ENCODE results near the gene CREG2.
A peak's percentile ranks its signal among the peaks of the same experiment; 100 is the strongest.
"Not testable (repeated sequence)": the region's sequence is repeated elsewhere in the genome, so short reads cannot be mapped to it uniquely, and the experiment has no call there.

The CREG2 gene

DNA sequence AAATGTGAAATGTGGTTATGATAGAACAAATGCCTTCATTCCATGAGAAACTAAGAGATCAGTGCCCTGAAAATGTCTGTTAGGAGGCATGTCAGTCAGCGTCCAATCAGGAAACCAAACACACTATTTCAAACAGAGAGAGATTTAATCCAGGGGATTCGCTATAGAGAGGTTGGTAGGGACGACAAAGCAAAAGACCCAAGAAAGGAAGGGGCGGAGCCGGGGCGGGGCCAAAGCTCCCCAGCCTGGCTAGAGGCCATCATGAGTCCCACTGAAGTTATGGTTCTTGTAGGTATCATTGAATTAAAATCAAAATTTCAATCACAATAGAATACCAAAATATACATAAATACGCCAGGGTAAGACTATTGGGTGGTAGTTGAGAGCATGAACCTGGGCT, 45.9 kb downstream of the CREG2 start:
- DNase-seq = no peak

DNA sequence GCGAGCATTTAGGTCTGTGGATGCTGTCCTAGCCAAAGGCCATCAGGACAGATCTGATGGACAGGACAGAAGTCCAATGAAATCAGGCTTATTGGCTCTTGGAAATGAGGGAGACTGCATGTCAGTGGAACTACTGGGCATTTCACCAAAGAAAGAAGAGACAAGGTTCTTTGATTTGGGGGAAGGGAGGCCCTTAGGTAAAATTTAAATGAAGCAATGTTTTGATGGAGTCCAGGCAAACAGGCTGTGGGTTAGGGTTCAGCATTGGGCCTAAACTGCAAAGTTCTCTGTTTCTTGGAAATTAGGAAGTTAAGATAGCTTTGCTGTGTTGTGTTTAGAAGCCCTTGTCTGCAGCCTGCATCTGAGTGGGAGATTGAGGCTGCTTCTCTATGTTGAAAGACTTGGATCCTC, 47.2 kb downstream of the CREG2 start:
- DNase-seq = no peak

DNA sequence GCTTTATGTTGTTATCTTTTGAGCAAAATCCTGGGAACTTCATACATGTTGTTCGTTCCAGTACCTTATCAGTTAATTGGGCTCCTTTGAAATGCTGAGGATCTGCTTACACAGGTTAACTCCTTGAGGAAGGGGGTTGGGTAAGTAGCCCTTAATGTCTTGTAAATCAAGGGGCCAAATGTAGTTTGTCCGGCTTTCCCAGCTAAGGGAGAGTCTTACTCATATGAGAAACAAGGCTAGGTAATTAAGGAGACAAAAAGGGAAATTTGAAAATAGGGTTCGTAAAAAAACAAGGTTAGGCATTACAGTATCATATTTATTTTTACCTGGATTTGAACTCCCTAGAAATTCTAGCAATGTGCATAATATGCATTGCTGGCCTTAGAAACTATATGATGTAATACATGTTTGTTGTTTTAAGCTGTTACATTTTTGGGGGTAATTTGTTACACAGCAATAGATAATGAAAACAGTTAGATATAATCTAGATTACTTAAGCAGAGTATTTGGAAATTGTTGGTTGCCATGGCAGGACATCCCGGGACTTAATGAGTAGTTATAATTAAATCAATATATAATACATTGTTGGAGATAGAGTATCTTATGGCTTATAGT, 47.9 kb downstream of the CREG2 start:
- no peak for DNase-seq

DNA sequence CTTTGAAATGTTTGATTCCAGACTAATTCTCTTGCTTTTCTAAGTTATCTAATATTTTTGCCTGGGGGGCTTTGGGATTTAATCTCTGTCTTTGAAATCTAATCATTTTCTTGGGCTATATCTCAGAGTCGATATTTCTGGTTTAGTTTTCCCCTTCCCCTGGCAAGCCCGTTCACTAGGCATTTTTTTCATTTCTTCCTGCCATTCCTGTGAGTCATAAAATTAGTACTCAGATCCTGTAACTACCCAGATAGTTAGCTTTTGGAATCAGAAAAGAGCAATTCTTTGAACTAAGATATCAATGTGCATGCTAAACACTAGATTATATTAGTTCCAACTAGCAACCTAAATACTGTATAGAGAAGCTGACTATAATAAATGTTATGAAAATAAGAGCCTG, 49.4 kb downstream of the CREG2 start:
- no peak for DNase-seq

DNA sequence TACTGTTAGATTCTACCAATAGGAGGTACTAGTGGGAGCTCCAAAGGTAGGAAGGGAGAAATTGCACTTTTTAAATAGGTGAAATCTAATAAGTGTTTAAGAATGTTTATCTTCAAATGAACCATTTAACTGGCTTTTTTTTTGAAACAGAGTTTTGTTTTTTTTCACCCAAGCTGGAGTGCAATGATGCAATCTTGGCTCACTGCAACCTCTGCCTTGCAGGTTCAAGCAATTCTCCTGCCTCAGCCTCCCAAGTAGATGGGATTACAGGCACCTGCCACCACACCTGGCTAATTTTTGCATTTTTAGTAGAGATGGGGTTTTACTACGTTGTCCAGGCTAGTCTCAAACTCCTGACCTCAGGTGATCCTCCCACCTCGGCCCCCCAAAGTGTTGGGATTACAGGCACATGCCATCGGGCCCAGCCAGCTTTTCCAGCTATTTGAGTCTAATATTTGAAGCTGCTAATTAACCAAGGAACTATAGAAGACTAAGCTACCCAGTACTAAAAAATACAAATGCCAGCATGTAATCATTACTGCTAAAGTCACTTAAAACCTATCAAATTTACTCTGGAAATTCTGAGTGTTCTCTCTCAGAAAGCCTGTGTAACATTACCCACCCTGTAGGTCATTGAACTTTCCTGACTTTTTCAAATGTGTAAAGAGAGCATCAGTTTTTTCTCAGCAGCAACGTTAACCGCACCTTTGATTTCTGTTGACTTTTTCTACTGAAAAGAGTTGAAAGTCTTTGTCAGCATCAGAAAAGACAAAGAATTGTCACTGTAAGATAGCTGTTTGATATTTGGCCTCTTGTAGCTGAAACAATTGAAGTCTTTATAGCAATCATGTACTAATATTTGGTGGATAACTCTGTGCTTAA, 54.2 kb downstream of the CREG2 start:
- no peak for DNase-seq

DNA sequence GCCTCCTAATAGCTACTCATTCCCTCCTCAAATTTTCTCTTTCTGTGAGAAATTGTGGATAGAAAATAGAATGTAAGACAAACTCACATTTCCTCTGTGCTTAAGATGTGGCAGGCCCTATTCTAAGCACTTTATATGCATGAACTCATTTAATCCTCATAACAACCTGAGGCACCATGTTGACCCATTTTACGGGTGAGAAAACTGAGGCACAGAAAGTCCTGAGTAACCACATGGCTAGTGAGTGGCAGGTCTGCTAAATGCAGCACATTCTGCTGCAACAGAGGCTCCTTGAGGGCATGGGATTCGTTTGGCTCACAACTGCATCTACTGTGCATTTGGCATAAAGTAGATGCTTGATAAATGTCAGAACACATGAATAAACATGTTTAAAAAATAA, 56.1 kb downstream of the CREG2 start:
- no peak for DNase-seq

DNA sequence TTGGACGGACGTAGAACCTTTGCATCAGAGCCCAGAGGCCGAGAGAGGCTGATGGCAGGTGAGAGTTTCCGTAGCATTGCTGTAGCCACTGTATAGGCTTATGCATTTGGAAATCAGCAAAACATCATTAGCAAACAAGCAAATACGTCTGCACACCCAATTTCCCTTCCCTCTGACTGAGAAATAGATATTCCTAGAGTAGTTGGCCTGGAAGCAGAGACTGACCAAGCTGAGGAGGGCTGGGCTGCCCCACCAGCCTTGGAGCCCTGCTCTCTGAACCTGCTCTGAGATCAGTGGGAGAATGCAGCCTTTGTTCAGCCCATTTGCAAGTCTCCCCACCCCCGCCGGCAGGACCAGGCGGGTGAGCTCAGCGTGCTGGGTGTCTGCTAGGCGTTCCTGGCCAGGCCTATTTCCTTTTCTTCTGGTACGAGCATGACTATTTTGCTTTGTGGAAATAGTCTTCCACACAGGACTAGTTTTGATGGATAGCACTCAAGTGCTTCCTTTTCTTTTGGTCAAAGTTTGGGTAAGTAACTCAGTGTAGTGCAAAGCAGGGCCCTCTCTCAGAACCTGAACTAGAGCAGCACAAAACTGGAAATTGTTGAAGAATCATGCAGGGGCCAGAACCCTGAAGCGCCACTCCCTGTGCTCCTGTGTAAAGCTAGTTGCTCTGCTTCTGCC, 56.9 kb downstream of the CREG2 start:
- no peak for DNase-seq

DNA sequence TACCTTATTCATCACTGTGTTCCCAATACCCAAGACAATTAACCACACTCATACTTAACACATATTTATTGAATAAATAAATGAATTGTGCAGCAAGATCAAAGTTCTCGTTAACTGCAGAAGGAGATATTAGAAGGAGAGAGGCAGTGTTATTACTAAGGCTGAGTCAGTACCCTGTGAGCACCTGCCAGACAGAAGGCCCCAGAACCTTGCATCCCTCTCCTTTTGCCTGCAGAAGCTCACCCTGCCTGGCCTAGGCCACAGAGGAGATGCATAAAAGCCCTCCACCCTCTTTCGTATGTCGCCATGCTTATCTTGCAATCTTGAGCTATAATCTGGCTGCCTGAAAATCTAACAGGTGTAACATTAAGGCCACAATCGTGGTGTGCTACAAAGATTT, 58.3 kb downstream of the CREG2 start:
- DNase-seq = no peak

DNA sequence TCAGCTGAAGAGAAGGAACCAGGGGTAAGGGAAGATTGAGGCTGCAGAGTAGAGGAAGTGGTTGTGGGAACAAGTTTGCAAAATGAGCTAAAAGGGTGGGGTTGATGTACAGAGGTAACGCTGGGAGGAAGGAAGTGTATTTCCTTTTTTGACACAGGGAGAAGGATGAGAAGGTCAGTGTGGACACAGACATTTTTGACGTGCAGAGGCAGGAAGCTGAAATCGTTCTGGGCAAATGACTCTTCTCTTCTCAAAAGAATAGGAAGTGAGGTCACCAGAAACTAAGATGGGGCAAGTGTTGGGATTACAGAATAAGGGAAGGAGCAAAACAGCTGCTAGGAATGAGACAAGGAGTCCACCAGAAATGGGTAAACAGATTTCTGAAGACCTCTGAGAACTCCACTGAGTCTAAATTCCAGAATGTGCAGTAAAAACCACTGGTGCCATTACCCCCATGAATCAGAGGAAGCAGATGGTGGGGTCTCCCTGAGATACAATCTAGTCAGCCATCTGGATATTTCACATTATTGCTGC, 58.8 kb downstream of the CREG2 start:
- peak; percentile 14 for DNase-seq

DNA sequence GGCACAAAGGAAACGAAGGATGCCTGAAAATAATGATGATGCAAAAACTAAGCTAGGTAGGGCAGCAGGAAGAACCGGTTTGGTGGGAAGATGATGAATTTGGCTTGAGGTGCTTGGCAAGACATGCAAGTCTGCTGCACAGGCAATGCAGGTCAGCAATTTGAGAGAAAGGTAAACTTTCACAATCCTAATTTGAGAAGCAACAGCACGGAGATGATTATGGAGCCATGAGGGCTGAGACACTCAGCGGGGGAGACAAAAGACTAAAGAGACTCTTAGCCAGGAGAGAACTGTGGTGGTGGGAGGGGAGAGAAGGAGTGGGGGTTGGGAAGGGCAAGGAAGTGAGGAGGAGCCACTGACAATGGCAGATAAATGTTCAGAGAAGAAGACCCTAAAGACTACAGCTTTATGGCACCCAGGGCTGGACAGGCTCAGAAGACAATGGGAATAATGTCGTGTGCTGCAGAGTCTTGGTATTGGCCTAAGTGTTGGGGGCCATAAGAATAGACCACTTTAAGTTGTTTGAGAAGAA, 59.4 kb downstream of the CREG2 start:
- DNase-seq = no peak

DNA sequence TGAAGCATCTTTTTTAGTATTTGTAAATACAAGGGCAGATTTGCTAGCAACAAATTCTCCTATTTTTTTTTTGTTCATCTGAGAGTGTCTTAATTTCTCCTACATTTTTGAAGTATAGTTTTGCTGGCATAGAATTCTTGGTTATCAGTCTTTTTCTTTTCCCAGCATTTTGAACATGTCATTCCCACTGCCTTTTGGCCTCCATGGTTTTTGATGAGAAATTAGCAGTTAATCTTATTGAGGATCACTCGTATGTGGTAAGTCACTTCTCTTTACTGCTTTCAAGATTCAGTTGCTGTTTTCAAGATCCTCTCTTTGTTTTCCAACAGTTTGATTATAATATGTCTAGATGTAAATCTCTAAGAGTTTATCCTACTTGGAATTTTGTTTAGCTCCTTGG, 61.9 kb downstream of the CREG2 start:
- no peak for DNase-seq

DNA sequence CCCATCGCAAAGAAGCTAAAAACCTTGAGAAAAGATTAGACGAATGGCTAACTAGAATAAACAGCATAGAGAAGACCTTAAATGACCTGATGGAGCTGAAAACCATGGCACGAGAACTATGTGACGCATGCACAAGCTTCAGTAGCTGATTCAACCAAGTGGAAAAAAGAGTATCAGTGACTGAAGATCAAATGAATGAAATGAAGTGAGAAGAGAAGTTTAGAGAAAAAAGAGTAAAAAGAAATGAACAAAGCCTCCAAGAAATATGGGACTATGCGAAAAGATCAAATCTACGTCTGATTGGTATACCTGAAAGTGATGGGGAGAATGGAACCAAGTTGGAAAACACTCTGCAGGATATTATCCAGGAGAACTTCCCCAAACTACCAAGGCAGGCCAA, 70.7 kb downstream of the CREG2 start:
- DNase-seq = not testable (repeated sequence)

DNA sequence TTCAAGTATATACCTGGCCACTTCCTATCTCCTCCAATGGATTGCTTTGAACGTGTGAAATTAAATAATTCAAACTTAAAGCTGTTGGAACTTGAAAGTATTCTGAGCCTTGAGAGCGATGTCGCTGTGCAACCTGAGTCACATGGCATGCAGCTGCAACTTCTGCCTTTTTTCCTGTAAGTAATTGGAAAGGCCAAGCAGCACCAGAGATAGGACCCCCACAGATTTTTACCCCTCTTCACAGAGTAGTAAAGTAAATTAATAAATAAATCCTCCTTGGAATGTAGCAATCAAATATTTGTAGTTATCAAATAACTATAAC, 75.6 kb downstream of the CREG2 start:
- DNase-seq = no peak

DNA sequence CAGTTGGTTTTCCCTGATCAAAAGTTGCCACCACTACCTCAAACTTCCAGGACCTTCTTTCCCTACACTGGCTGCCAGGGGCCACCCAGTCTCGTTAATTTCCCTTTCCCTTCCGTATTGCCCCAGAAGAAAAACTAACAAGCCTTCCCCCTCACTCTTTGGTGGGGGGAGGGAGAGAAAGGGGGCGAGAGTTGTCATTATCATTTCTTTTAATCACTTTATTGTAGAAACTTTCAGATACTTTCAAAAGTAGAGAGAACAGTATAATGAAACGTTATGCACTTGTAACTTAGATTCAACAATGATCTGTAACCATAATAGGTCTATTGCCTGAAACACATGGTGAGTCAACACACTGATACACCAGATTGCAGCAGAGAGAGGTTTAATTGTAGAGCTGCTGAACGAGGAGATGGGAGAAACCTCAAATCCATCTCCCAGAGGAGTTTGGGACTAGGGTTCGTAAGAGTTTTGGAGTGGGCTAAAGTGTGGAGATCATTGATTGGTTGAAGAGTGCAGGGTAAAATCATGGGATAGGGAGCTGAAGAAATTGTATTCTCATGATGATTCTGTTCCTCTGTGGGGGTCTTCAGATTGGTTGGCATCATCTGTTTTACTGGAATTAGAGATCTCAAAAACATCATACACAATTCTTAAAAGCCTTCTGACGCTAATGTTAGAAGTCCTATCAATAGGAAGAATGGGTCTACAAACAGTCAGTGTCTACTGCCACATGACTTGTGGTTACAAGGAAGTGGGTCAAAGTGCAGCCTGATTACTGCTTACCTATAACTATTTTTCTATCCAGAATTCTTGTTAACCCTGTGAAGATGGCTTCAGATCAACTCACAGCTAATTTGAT, 76.2 kb downstream of the CREG2 start:
- DNase-seq = no peak

DNA sequence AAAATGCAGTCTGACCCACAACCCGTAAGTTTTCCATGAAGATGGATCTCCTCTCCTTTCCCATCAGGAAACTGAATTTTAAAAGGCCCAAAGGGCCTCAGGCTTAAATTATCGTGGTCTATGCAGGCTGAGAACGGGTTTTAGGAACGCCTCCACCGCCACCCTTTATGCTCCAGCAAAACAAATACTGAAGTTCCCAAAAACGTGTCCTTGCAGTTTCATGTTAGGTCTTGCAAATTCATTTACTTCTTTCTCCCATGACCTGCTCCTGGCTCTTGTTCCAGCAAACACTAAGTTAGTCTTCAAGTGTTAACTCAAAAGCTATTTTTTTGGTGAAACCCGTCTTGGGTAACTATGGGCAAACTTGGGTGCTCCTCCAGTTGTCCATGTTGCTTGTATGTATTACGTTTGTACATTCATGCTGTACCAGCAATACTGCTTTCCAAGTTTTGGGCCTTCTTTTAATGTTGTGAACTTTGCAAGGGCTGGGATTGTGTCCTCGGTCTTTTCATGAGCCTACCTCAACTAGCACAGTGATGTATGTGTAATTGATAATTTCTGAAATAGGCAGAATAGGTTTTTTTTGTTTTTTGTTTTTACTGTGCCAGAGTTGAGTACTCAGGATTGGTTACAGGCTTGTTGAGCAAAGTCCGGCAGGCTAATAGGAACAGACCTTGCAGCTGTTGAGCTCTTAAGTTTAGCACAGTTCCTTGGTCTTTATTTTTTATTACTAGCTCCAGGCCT, 77.0 kb downstream of the CREG2 start:
- DNase-seq = no peak

DNA sequence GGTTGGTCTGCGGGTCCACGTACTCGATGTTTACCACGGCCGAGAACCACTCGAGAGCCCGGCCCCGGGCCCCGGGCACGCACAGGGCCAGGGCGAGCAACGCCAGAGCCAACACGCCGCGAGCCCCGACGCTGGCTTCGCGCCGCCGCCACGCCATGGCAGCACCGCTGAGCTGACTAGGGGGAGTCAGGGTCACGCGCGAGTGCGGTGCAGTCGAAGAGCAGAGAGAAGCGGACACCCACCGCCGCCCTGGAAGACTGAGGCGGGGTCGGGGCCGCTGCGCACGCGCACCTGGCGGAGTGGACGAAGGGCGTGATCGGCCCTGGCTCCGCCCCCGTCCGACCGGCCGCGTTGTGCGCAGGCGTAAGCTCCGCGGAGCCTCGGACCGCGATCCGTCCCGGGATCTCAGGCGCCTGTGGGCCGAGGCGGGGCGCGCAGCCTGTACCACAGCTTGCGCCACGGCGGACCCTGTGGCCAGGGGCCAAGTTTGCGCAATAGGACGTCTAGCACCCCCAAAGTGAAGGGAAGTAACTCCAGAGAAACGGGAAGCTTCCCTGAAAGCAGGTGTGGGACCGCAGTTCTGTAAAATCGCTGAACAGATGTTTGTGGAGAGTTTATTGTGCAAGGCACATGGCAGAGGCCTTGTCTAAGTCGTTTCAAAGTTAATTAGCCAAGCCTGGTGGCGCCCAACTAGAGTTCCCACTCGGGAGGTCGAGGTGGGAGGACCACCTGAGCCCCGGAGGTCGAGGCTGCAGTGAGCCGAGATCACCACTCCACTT, 78.7 kb downstream of the CREG2 start, which contains the start of gene RNF149:
Gene RNF149 (minus strand): TSS at position 270 of the 779 bp plus-strand sequence. CDS start 113 bp downstream, at position 157.
- DNase-seq = peak; percentile 44

DNA sequence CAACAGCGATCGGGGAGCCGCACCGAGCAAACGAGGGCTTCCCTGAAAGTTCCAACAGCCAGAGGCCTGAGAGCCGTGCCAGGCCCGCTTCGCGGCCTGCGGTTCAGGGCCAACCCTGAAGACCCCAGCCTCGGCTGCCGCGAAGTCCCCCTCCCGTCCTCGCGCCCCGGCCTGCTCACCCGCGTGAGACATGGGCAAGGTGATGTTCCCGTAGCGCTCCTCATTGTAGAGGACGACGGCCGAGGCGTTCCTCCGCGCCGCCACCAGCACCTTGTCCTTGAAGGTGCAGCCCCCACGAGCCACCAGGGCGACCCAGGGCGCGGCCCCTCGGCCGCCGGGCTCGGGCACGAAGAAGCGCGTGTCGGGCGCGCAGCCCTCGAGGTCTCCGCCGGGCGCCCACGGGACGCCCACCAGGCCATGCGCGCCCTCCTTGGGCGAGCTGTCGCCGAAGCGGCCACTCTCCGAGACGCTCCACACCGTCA, 79.3 kb downstream of the CREG2 start:
- DNase-seq = no peak

DNA sequence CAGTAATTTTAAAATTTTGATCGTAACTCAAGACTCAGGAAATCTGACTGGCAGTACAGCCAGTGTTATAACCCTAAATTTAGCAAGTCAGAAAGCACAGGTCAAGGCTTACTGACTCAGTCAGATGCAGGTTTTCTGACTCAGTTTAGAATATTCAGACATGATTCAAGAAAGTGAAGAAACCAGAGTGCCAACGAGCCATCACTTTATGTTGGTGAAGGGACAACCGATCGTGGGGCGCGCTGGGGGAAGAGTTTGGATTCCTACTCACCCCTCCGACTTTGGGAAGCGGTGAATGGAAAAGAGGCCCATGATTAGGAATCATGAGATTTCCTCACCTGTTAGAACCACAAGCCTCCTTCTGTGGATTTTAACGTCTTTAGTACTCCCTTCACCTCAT, 79.8 kb downstream of the CREG2 start:
- DNase-seq = no peak

DNA sequence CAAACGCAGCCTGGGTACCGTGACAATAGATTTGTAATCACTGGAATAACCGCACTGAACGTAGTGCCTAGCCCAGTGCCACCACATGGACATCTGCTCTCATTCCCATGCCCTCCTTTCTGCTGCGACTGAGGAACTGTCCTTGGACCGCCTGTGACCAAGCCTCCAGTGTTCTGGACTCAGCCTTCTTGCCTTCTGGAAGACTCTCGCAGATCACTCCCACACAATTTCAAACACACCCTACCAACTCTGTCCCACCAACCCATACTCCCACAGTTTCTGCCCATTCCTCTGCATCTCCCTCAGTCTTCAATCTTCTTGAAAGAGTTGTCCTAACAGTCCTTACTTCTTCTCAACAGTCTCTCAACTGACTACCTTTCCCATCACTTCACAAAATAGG, 80.9 kb downstream of the CREG2 start:
- DNase-seq = no peak

DNA sequence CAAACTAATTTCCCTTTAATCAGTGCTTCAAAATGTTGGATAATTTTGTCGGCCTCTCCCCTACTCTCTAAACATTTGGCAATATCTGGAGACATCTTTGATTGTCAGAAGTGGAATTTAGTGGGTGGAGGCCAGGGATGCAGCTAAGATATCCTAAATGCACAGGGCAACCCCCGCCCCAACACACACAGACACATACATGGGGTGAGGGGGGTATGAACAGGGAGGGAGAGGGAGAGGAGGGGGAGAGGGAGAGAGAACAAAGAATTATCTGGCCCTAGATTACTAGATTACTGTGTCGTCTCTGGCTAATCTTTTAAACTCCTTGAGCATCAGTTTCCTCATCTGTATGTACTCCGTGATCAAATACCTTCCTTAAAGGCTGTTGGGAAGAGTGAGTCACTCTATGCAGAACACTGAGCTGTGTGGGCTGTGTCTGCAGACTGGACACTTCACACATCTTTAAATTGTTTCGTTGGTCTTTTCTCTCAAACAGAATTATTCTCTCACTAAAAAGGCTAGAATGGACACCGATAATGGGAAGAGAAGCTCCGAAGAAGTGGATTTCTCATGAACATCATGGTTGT, 81.7 kb downstream of the CREG2 start:
- DNase-seq = no peak
